NCI-H69 (cell line): ENCODE measurements around the gene SUPV3L1.

Experiments used
- DNase-seq: peaks from one replicate; lab custom pipeline; 2025; lab: John Stamatoyannopoulos, UW

Gene SUPV3L1

GRCh38 chr10:69202332-69202731, 22.3 kb downstream of the SUPV3L1 start:
- DNase-seq = peak; percentile 7

- no peak for DNase-seq
Measured at GRCh38 chr10:69208761-69209160, 28.7 kb downstream of the SUPV3L1 start.

- DNase-seq = no peak
Measured at GRCh38 chr10:69209787-69210484, 29.9 kb downstream of the SUPV3L1 start.

- DNase-seq = no peak
Measured at GRCh38 chr10:69211104-69211503, 31.1 kb downstream of the SUPV3L1 start.

GRCh38 chr10:69211524-69211923, 31.5 kb downstream of the SUPV3L1 start:
- DNase-seq = no peak

GRCh38 chr10:69213591-69214311, 33.7 kb downstream of the SUPV3L1 start:
- DNase-seq = no peak

GRCh38 chr10:69214666-69215131, 34.7 kb downstream of the SUPV3L1 start:
- no peak for DNase-seq

GRCh38 chr10:69215405-69216171, 35.6 kb downstream of the SUPV3L1 start:
- no peak for DNase-seq

GRCh38 chr10:69216577-69217118, 36.6 kb downstream of the SUPV3L1 start:
- DNase-seq = no peak

- DNase-seq = peak; percentile 15
Measured at GRCh38 chr10:69217119-69217754, 37.2 kb downstream of the SUPV3L1 start.

- no peak for DNase-seq
Measured at GRCh38 chr10:69218831-69219230, 38.8 kb downstream of the SUPV3L1 start.

- no peak for DNase-seq
Measured at GRCh38 chr10:69220041-69220451, 40.0 kb downstream of the SUPV3L1 start, which contains the start of gene HKDC1. TSS of gene HKDC1 (plus strand) at chr10:69220332. CDS start at chr10:69220436, 104 bp downstream.

- DNase-seq = no peak
Measured at GRCh38 chr10:69220507-69220906, 40.5 kb downstream of the SUPV3L1 start.

- DNase-seq = peak; percentile 45
Measured at GRCh38 chr10:69222157-69223027, 42.4 kb downstream of the SUPV3L1 start.

- no peak for DNase-seq
Measured at GRCh38 chr10:69223028-69223342, 43.0 kb downstream of the SUPV3L1 start.

- peak; percentile 18 for DNase-seq
Measured at GRCh38 chr10:69224862-69225657, 45.0 kb downstream of the SUPV3L1 start.

- DNase-seq = no peak
Measured at GRCh38 chr10:69225681-69226080, 45.6 kb downstream of the SUPV3L1 start.

GRCh38 chr10:69226919-69227450, 47.0 kb downstream of the SUPV3L1 start:
- DNase-seq = no peak

- DNase-seq = no peak
Measured at GRCh38 chr10:69228151-69228550, 48.1 kb downstream of the SUPV3L1 start.

- DNase-seq = no peak
Measured at GRCh38 chr10:69229616-69229916, 49.5 kb downstream of the SUPV3L1 start.
